SK-N-SH (cell line): ENCODE results near the gene CSPG4. TPM values are rescaled to one million over a fixed set of nuclear protein-coding genes. Genes with fewer than 3 reads are reported as not detected.

Experiments used
- CTCF ChIA-PET: fragments of 300-600, 350-600 bp; formaldehyde crosslinking; extraction: SDS; loops from one replicate; lab custom pipeline; 2021; lab: Yijun Ruan, JAX
- POLR2A ChIA-PET: fragments of 350-600 bp; sonication (Branson Sonifier 250); formaldehyde crosslinking; extraction: SDS; loops from one replicate; lab custom pipeline; 2020; ENCODE audit warnings: antibody characterized with exemption, inconsistent platforms; lab: Yijun Ruan, JAX
- DNase-seq: peaks from one replicate; pipeline ENCODE4 v3.0.0; 2012
- H2AFZ ChIP-seq: fragments of 200-600 bp; sonication (generic); 2 replicates; pipeline ENCODE4 v1.8.1; 2016; ENCODE audit warnings: antibody characterized with exemption, mild to moderate bottlenecking, low read depth
- H3F3A ChIP-seq: fragments of 200-600 bp; sonication (generic); replicated peaks from 2 replicates; pipeline ENCODE3; 2016; ENCODE audit warnings: antibody characterized with exemption, mild to moderate bottlenecking; ENCODE audit not compliant: insufficient read depth
- H3K27ac ChIP-seq, 2 experiments: fragments of 200-500 bp in 1 of 2; fragments of 200-600 bp in 1 of 2; sonication (Bioruptor generic) in 1 of 2; sonication (generic), shearing (Covaris generic) in 1 of 2; 2 replicates each; pipeline versions ENCODE4 v1.5.1 to v1.6.1; 2014 to 2016; ENCODE audit warnings: low read depth in 2 of 2, inconsistent platforms in 1 of 2, low read length in 1 of 2, mild to moderate bottlenecking in 1 of 2, mixed read lengths in 1 of 2
- H3K27me3 ChIP-seq: fragments of 200-600 bp; sonication (generic), shearing (Covaris generic); 2 replicates; pipeline ENCODE4 v1.6.1; 2016; ENCODE audit warnings: mixed run types; ENCODE audit not compliant: insufficient read depth
- H3K36me3 ChIP-seq, 2 experiments: fragments of 200-500 bp in 1 of 2; fragments of 200-600 bp in 1 of 2; sonication (Bioruptor generic) in 1 of 2; sonication (generic) in 1 of 2; replicated peaks in 1 of 2; 2 replicates each; pipeline versions ENCODE3 to v1.5.1; 2014 to 2016; ENCODE audit warnings: low read length in 1 of 2, mild to moderate bottlenecking in 1 of 2; ENCODE audit not compliant: insufficient read depth in 2 of 2, control insufficient read depth in 1 of 2
- H3K4me1 ChIP-seq, 2 experiments: fragments of 200-500 bp in 1 of 2; fragments of 200-600 bp in 1 of 2; sonication (Bioruptor generic) in 1 of 2; sonication (generic), shearing (Covaris generic) in 1 of 2; 2 replicates each; pipeline versions ENCODE4 v1.5.1 to v1.6.1; 2014 to 2016; ENCODE audit warnings: low read depth in 1 of 2, low read length in 1 of 2, mixed run types in 1 of 2; ENCODE audit not compliant: insufficient read depth in 2 of 2, control insufficient read depth in 1 of 2
- H3K4me2 ChIP-seq: fragments of 200-600 bp; sonication (generic), shearing (Covaris generic); 2 replicates; pipeline ENCODE4 v1.6.1; 2017; ENCODE audit warnings: mixed run types
- H3K4me3 ChIP-seq, 2 experiments: fragments of 200-500 bp in 1 of 2; fragments of 200-600 bp in 1 of 2; sonication (Bioruptor generic) in 1 of 2; sonication (generic), shearing (Covaris generic) in 1 of 2; 2 replicates each; pipeline versions ENCODE4 v1.5.1 to v1.8.1; 2014 to 2016; ENCODE audit warnings: low read depth in 2 of 2, inconsistent platforms in 1 of 2, low read length in 1 of 2, mild to moderate bottlenecking in 1 of 2, mixed read lengths in 1 of 2, moderate library complexity in 1 of 2
- H3K79me2 ChIP-seq: fragments of 200-600 bp; sonication (generic); 2 replicates; pipeline ENCODE4 v1.8.1; 2017; ENCODE audit warnings: mild to moderate bottlenecking; ENCODE audit not compliant: insufficient read depth
- H3K9ac ChIP-seq: fragments of 200-600 bp; sonication (generic); 2 replicates; pipeline ENCODE4 v1.6.1; 2017; ENCODE audit warnings: mixed run types
- H3K9me2 ChIP-seq: fragments of 200-600 bp; sonication (generic); 2 replicates; pipeline ENCODE4 v1.6.1; 2017; ENCODE audit warnings: mixed run types
- H3K9me3 ChIP-seq: fragments of 200-600 bp; sonication (generic); 2 replicates; pipeline ENCODE4 v1.6.1; 2017; ENCODE audit warnings: mixed run types, mild to moderate bottlenecking, moderate library complexity
- H4K20me1 ChIP-seq: fragments of 200-600 bp; sonication (generic); 2 replicates; pipeline ENCODE4 v1.6.1; 2017; ENCODE audit warnings: mild to moderate bottlenecking, mixed run types; ENCODE audit not compliant: insufficient read depth
- FOXJ3 ChIP-seq: sonication (generic); formaldehyde crosslinking; IDR thresholded peaks from 2 replicates; pipeline ENCODE4 v1.5.1; 2020; ENCODE audit warnings: mild to moderate bottlenecking, missing genetic modification reagents
- FOXM1 ChIP-seq: IDR thresholded peaks from 2 replicates; pipeline ENCODE4 v1.4.0; 2012; ENCODE audit warnings: low read depth, mild to moderate bottlenecking
- MXI1 ChIP-seq: IDR thresholded peaks from 2 replicates; pipeline ENCODE4 v1.6.1; 2012; ENCODE audit warnings: mild to moderate bottlenecking, low read depth, low read length, improper control_type of control experiment
- TAF1 ChIP-seq: IDR thresholded peaks from 2 replicates; pipeline ENCODE4 v1.6.1; 2012; ENCODE audit warnings: low read depth, mild to moderate bottlenecking, low read length, moderate library complexity, borderline replicate concordance
- WGBS: methylation state at CpG from one replicate; pipeline ENCODE4 v1.1.6; 2017; ENCODE audit warnings: low lambda C conversion rate; 5-methylcytosine and 5-hydroxymethylcytosine counted together
- polyA plus RNA-seq, 3 experiments: library from polyadenylated mRNA; depleted of rRNA; stranded (reverse); fragments of >200 nt; gene quantifications; 2 replicates each; pipeline ENCODE4 v1.2.3, GENCODE V29; 2012
- TF ChIP-seq, protein P1 (sequence below): IDR thresholded peaks from 2 replicates; pipeline ENCODE4 v1.4.0; 2012; ENCODE audit warnings: low read depth, borderline replicate concordance
- TF ChIP-seq, protein P2 (sequence below): fragments of 200-600 bp; sonication (generic); IDR thresholded peaks from 2 replicates; pipeline ENCODE4 v1.6.1; 2017; ENCODE audit warnings: antibody characterized with exemption, mild to moderate bottlenecking, moderate library complexity
- TF ChIP-seq, protein P3 (sequence below): IDR thresholded peaks from 2 replicates; pipeline ENCODE4 v1.4.0; 2012; ENCODE audit warnings: low read depth
- TF ChIP-seq, protein P4 (sequence below): IDR thresholded peaks from 2 replicates; pipeline ENCODE4 v1.6.1; 2012; ENCODE audit warnings: mild to moderate bottlenecking, low read depth, low read length, moderate library complexity

The CSPG4 gene
- polyA plus RNA-seq, 1 of the 3 experiments (the other 2 are of a cell fraction), result 0.35 TPM

DNA sequence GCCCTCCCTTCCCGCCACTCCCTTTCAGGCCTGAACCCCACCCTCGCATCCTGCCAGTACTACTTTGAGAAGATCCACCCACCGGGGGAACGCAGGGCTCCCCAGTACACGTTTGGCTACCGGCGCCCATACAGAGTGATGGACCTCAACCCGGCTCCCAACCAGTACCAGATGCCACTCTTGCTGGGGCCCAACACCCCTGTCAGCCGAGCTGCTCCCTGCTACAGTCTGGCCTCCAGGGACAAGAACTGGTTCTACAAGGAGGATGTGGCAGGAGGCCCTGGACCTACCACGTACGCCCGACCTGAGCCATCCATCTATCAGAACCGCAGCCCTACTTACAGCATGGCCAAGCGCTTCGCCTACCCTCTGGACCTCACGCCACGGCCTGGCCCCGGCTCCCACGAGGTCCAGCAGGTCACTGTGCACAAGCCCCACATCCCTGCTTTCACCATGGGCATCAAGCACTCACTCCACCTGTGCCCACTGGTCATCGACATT, 14.4 kb upstream of the CSPG4 start:
- no peaks in the 10 kb centered on the region for H3K36me3 ChIP-seq
- no peak overlapping the region for H2AFZ ChIP-seq
- TF ChIP-seq MXI1, result no peak
- TF ChIP-seq, protein P1, sequence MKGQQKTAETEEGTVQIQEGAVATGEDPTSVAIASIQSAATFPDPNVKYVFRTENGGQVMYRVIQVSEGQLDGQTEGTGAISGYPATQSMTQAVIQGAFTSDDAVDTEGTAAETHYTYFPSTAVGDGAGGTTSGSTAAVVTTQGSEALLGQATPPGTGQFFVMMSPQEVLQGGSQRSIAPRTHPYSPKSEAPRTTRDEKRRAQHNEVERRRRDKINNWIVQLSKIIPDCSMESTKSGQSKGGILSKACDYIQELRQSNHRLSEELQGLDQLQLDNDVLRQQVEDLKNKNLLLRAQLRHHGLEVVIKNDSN, result no peak
- TF ChIP-seq, protein P2, sequence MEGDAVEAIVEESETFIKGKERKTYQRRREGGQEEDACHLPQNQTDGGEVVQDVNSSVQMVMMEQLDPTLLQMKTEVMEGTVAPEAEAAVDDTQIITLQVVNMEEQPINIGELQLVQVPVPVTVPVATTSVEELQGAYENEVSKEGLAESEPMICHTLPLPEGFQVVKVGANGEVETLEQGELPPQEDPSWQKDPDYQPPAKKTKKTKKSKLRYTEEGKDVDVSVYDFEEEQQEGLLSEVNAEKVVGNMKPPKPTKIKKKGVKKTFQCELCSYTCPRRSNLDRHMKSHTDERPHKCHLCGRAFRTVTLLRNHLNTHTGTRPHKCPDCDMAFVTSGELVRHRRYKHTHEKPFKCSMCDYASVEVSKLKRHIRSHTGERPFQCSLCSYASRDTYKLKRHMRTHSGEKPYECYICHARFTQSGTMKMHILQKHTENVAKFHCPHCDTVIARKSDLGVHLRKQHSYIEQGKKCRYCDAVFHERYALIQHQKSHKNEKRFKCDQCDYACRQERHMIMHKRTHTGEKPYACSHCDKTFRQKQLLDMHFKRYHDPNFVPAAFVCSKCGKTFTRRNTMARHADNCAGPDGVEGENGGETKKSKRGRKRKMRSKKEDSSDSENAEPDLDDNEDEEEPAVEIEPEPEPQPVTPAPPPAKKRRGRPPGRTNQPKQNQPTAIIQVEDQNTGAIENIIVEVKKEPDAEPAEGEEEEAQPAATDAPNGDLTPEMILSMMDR, result no peak
- TF ChIP-seq FOXM1, result no peak
- TF ChIP-seq TAF1, result no peak
- TF ChIP-seq FOXJ3 (CRISPR knock-in tag), result no peak
- TF ChIP-seq, protein P3, sequence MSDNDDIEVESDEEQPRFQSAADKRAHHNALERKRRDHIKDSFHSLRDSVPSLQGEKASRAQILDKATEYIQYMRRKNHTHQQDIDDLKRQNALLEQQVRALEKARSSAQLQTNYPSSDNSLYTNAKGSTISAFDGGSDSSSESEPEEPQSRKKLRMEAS, result no peak
- TF ChIP-seq, protein P4, sequence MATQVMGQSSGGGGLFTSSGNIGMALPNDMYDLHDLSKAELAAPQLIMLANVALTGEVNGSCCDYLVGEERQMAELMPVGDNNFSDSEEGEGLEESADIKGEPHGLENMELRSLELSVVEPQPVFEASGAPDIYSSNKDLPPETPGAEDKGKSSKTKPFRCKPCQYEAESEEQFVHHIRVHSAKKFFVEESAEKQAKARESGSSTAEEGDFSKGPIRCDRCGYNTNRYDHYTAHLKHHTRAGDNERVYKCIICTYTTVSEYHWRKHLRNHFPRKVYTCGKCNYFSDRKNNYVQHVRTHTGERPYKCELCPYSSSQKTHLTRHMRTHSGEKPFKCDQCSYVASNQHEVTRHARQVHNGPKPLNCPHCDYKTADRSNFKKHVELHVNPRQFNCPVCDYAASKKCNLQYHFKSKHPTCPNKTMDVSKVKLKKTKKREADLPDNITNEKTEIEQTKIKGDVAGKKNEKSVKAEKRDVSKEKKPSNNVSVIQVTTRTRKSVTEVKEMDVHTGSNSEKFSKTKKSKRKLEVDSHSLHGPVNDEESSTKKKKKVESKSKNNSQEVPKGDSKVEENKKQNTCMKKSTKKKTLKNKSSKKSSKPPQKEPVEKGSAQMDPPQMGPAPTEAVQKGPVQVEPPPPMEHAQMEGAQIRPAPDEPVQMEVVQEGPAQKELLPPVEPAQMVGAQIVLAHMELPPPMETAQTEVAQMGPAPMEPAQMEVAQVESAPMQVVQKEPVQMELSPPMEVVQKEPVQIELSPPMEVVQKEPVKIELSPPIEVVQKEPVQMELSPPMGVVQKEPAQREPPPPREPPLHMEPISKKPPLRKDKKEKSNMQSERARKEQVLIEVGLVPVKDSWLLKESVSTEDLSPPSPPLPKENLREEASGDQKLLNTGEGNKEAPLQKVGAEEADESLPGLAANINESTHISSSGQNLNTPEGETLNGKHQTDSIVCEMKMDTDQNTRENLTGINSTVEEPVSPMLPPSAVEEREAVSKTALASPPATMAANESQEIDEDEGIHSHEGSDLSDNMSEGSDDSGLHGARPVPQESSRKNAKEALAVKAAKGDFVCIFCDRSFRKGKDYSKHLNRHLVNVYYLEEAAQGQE, result no peak
- H3K79me2 ChIP-seq, result no peaks in the 10 kb centered on the region
- H3K27ac ChIP-seq, result no peak overlapping the region
- ChIA-PET POLR2A (no interaction called here), CTCF (interaction anchor here (1.0 to 3.3 kb wide), 4 partner anchors 10 to 83 kb away, joined by 3 to 17 read pairs (median 5); no protein-coding TSS in a partner anchor)
- peaks cover 0 to 10% of the 10 kb centered on the region in 2 experiments; a peak in 1 of 4 replicates for H3K4me1 ChIP-seq
- DNase-seq, result no peak
- H3F3A ChIP-seq, result peaks cover 4% of the 10 kb centered on the region
- no peaks in the 10 kb centered on the region for H3K27me3 ChIP-seq
- no peak overlapping the region for H3K9ac ChIP-seq
- no peak overlapping the region for H3K4me2 ChIP-seq
- H3K9me2 ChIP-seq, result no peaks in the 10 kb centered on the region
- no peak overlapping the region for H3K4me3 ChIP-seq
- H3K9me3 ChIP-seq, result no peaks in the 10 kb centered on the region
- 95% methylated on average over 9 of the region's 20 CpGs for WGBS
- no peaks in the 10 kb centered on the region for H4K20me1 ChIP-seq
